ENCODE measurements around the gene DYNLL2.

DYNLL2 gene

DNA sequence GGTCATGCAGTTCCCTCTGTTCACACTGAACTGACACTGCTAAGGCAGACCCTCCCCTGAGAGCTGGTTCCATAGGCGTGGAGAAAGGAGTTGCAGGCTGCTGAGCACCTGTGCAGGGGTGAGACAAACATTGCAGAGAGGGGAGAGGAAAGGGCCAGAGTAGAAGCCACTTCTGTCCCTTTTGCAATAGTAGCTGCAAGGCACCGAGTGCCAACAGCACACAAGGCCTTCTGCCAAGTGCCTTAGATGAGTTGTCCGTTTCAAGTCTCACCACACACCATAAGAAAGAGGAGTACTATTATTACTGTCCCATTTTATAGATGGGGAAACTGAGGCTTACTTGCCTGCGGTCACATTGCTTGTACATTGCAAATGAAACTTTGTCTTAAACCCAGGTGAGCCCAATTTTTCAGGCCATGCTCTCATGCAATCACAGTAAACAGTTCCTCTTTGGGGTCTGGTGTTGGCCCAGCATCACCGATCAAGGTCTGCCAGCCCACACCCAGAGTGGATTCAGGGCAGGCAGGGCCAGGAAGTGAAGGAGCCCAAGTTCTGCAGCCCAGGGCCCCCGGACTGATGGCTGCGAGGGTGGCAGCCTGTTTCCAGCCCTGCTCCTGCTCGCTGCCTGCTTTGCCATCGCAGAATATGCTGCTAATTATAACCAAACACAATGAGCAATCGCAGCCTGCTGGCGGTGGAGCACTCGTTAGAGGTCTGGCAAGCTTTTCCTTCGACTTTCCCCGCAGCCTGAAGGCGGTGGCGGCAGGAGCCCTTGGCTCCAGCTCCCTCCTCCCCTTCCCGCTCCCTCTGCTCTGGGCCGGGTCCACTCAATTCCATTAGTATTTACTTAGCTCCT lies 36.8 kb upstream of the DYNLL2 start:
- TF ChIP-seq, protein P1, sequence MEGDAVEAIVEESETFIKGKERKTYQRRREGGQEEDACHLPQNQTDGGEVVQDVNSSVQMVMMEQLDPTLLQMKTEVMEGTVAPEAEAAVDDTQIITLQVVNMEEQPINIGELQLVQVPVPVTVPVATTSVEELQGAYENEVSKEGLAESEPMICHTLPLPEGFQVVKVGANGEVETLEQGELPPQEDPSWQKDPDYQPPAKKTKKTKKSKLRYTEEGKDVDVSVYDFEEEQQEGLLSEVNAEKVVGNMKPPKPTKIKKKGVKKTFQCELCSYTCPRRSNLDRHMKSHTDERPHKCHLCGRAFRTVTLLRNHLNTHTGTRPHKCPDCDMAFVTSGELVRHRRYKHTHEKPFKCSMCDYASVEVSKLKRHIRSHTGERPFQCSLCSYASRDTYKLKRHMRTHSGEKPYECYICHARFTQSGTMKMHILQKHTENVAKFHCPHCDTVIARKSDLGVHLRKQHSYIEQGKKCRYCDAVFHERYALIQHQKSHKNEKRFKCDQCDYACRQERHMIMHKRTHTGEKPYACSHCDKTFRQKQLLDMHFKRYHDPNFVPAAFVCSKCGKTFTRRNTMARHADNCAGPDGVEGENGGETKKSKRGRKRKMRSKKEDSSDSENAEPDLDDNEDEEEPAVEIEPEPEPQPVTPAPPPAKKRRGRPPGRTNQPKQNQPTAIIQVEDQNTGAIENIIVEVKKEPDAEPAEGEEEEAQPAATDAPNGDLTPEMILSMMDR (IDR thresholded peaks at IDR 0.05; ENCODE audit: unreplicated experiment in 3 of 3): no peak
- Mint-ChIP-seq H3K27me3 (ENCODE audit: low read depth) (peaks cover 13% of the 10 kb centered on the region), H3K4me3 (no peak overlapping the region)

DNA sequence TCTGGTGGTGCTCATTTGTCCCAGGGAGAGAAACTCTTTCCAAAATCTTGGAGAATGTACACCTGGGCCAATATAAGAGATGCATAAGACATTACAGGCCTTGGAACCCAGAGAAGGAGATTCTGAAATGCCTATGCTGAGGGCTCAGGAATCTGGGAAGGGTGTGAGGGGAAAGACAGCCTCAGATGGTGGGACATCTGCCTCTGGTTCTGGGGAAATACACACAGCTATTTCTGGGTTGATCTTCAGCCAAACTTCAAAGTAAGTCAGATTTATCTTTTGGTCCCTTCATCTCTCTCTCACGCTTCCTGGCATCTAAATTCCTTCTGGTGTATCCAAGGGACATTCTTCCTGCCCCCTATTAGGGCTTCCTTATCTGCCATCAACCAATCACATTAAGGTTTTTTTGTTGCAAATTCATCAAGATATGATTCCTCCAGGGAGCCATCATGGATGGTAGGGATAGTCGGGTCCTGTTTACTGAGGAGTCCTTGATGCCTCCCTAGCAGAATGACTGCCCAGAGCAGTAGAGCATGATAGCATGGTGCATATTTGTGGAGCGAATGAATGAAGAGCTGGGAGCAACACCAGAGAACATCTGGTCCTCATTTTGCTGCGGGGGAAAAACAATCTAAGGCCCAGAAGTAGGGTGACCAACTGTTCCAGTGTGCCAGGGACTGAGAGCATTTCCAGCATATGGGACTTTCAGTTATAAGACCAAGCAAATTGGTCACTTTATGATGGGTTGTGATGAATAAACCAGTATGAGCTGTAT lies 35.7 kb upstream of the DYNLL2 start:
- no peaks in the 10 kb centered on the region for H3K36me3 Mint-ChIP-seq (ENCODE audit: low read depth)
- no peak overlapping the region for H3K4me3 Mint-ChIP-seq
- no peak overlapping the region for H3K27ac Mint-ChIP-seq

More for the DNA sequence above, 36.8 kb upstream of the DYNLL2 start:
- Mint-ChIP-seq H3K9me3 (no peaks in the 10 kb centered on the region), H3K36me3 (ENCODE audit: low read depth) (no peaks in the 10 kb centered on the region), H3K27ac (no peak overlapping the region), H3K4me1 (no peaks in the 10 kb centered on the region)

DNA sequence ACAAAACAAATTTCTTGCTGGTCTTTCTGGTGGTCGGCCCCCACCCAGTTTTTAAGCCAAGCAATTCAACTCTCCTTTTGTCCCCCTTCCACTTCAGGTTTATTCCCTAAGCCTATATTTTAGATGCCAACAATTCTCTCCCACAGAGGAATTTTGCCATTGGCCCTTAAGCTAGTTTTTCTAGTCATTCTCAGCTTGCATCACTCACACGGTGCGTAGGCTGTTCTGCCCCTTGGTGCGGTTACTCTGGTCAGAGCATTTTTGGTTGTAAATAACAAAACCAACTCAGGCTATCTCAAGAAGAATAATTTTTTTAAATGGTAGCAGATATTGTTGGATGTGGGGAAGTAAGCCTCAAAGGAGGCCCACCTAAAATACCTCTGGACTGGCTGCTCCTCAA lies 33.7 kb upstream of the DYNLL2 start:
- Mint-ChIP-seq H3K27me3 (ENCODE audit: low read depth) (peaks cover 8% of the 10 kb centered on the region), H3K27ac (no peak overlapping the region), H3K36me3 (ENCODE audit: low read depth) (no peaks in the 10 kb centered on the region), H3K4me3 (no peak overlapping the region), H3K9me3 (no peaks in the 10 kb centered on the region), H3K4me1 (no peaks in the 10 kb centered on the region)
- TF ChIP-seq, protein P1 (IDR thresholded peaks at IDR 0.05; ENCODE audit: unreplicated experiment in 3 of 3): no peak

More for the DNA sequence above, 35.7 kb upstream of the DYNLL2 start:
- Mint-ChIP-seq H3K27me3 (ENCODE audit: low read depth) (peaks cover 11% of the 10 kb centered on the region), H3K9me3 (no peaks in the 10 kb centered on the region), H3K4me1 (no peaks in the 10 kb centered on the region)
- TF ChIP-seq, protein P1 (IDR thresholded peaks at IDR 0.05; ENCODE audit: unreplicated experiment in 3 of 3): no peak

DNA sequence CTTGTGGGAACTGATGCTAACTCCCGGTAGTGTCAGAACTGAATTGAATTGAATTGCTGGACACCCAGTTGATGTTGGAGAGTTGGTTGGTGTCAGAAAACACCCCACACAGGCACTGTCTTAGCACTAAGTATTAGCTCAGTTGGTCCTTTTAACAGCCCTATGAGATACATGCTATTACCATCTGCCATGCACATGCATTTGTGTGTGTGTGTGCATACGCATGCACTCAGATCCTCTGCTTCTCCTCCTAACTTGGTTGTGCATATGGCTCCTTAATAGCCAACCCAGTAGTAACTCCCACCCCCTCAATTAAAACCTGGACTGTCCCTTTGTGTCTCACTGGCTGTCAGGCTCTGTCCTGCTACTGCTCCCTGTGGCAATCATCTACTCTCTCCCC lies 32.3 kb upstream of the DYNLL2 start:
- Mint-ChIP-seq H3K9me3 (no peaks in the 10 kb centered on the region), H3K27ac (no peak overlapping the region), H3K4me3 (no peak overlapping the region), H3K4me1 (no peaks in the 10 kb centered on the region), H3K27me3 (ENCODE audit: low read depth) (peaks cover 10% of the 10 kb centered on the region), H3K36me3 (ENCODE audit: low read depth) (no peaks in the 10 kb centered on the region)
- TF ChIP-seq, protein P1 (IDR thresholded peaks at IDR 0.05; ENCODE audit: unreplicated experiment in 3 of 3): no peak

DNA sequence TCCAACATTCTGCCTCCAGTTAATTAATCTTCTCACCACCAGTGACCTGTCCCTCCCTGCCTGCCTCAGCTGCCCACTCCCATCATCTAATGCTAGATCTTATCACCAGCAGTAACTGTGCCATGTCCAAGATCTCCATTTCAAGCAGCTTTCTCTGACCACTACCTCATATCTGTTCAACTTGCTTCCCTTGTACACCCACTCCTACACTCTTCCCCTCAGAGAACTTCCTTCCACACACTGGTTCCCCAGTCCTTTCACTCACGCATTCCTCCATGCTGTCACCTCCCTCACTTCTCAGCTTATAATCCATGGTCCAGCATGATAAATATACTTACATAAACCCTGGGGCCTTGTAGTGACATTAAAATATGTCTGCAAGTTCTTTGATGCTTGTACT lies 31.8 kb upstream of the DYNLL2 start:
- Mint-ChIP-seq H3K9me3 (no peaks in the 10 kb centered on the region), H3K4me3 (no peak overlapping the region), H3K27me3 (ENCODE audit: low read depth) (peaks cover 10% of the 10 kb centered on the region), H3K27ac (no peak overlapping the region), H3K36me3 (ENCODE audit: low read depth) (no peaks in the 10 kb centered on the region), H3K4me1 (no peaks in the 10 kb centered on the region)
- TF ChIP-seq, protein P1 (IDR thresholded peaks at IDR 0.05; ENCODE audit: unreplicated experiment in 3 of 3): no peak
